Prostate gland (tissue), 2 donors: ENCODE measurements around the gene HOXB1. TPM values are rescaled to one million over a fixed set of nuclear protein-coding genes. Genes with fewer than 3 reads are reported as not detected.
A peak's percentile ranks its signal among the peaks of the same experiment; 100 is the strongest.

Experiments used
- DNase-seq: peaks from one replicate; pipeline ENCODE4 v3.0.0-alpha.2; 2019; ENCODE audit warnings: low spot score
- H3K27ac ChIP-seq, 2 donors: fragments of 200-600 bp; sonication (generic); 2 replicates each; pipeline ENCODE4 v1.5.1; 2017 to 2019
- H3K27me3 ChIP-seq: fragments of 200-600 bp; sonication (generic); replicated peaks from 2 replicates; pipeline ENCODE4 v1.5.1; 2019; ENCODE audit not compliant: insufficient read depth
- H3K36me3 ChIP-seq, 2 donors: fragments of 200-600 bp; sonication (generic); 1 replicate in 1 of 2; 2 replicates in 1 of 2; pipeline versions ENCODE4 v1.5.1 to v1.8.1; 2017 to 2019
- H3K4me1 ChIP-seq: fragments of 200-600 bp; sonication (generic); replicated peaks from 2 replicates; pipeline ENCODE4 v1.5.1; 2019
- H3K4me3 ChIP-seq, 2 donors: fragments of 200-600 bp; sonication (generic); 2 replicates each; pipeline ENCODE4 v1.5.1; 2017 to 2019
- H3K9me3 ChIP-seq: fragments of 200-600 bp; sonication (generic); 2 replicates; pipeline ENCODE4 v1.5.1; 2017
- POLR2A ChIP-seq: fragments of 450-650 bp; IDR thresholded peaks from one replicate; pipeline ENCODE4 v1.6.1; 2016; ENCODE audit warnings: antibody characterized with exemption, mild to moderate bottlenecking
- POLR2AphosphoS5 ChIP-seq: sonication (generic); formaldehyde crosslinking; IDR thresholded peaks from one replicate; pipeline ENCODE4 v1.6.1; 2017; ENCODE audit warnings: antibody characterized with exemption
- WGBS: methylation state at CpG from one replicate; pipeline ENCODE4 v1.1.5; 2018; 5-methylcytosine and 5-hydroxymethylcytosine counted together
- intact Hi-C: fragments of 100-400 bp; cut with DNase I; formaldehyde crosslinking; loops from one replicate; pipeline ENCODE4 v1.14.2; 2022
- total RNA-seq, 2 donors: library from RNA; depleted of rRNA; stranded (reverse); fragments of >200 nt; gene quantifications; one replicate each; pipeline ENCODE4 v1.1.0, GENCODE V29; 2016
- TF ChIP-seq, protein P1 (sequence below), 4 experiments: fragments of 200-600 bp in 2 of 4; fragments of 450-650 bp in 2 of 4; sonication (generic) in 2 of 4; IDR thresholded peaks; 1 replicate in 3 of 4; 2 replicates in 1 of 4; pipeline ENCODE4 v1.5.1; 2016 to 2019; ENCODE audit warnings: antibody characterized with exemption in 4 of 4, mild to moderate bottlenecking in 2 of 4, moderate library complexity in 2 of 4

Gene HOXB1
- total RNA-seq, 2 donors from 2014 or later = not detected

DNA sequence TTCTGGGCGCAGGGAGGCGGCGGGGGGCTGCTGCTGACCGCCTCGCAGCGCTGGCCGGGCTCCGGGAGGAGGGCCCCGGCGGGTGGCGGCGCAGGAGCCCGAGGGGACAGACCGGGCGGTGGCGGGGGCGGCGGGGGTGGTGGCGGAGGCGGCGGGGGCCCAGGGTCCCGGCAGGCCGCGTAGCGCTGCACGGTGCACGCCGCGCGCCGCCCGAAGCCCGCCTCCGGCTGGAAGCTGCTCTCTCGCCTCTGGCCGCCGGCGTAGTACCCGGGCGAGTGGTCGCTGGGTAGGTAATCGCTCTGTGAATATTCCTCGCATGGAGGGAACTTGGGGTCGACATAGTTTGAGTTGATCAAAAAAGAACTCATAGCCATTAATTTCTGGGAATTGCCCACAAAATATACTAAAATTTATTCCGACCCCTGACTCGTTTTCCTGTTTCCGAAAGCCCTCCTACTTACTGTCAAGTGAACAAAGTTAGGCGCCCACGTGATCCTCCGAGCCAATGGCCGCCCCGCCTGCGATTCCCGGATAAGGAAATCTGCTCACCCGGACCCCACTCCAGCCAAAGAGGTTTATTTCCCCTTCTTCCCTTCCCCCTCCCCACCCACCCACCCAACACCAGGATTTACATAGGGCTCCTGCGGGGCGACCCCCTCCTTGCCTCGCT is 47.3 kb upstream of the HOXB1 start, which contains the start of gene HOXB4:
TSS of gene HOXB4 (minus strand) at position 405 of the 670 bp plus-strand sequence. CDS start at position 374, 31 bp downstream.
- no peak for DNase-seq
- Histone ChIP-seq H3K4me1 (no peaks in the 10 kb centered on the region), H3K9me3 (no peaks in the 10 kb centered on the region), H3K4me3 (peak within 1 kb of the TSS; percentile 14 to 27), H3K27me3 (peaks cover 73% of the 10 kb centered on the region), H3K27ac (no peak within 1 kb of the TSS), H3K36me3 (no peaks in the 10 kb centered on the region)
- 2% methylated on average over 37 of the region's 58 CpGs for WGBS
- TF ChIP-seq POLR2A (no peak), POLR2AphosphoS5 (no peak)
- TF ChIP-seq, protein P1, sequence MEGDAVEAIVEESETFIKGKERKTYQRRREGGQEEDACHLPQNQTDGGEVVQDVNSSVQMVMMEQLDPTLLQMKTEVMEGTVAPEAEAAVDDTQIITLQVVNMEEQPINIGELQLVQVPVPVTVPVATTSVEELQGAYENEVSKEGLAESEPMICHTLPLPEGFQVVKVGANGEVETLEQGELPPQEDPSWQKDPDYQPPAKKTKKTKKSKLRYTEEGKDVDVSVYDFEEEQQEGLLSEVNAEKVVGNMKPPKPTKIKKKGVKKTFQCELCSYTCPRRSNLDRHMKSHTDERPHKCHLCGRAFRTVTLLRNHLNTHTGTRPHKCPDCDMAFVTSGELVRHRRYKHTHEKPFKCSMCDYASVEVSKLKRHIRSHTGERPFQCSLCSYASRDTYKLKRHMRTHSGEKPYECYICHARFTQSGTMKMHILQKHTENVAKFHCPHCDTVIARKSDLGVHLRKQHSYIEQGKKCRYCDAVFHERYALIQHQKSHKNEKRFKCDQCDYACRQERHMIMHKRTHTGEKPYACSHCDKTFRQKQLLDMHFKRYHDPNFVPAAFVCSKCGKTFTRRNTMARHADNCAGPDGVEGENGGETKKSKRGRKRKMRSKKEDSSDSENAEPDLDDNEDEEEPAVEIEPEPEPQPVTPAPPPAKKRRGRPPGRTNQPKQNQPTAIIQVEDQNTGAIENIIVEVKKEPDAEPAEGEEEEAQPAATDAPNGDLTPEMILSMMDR (IDR thresholded peaks at IDR 0.05) = no peak
- intact Hi-C loops = no loop called here

DNA sequence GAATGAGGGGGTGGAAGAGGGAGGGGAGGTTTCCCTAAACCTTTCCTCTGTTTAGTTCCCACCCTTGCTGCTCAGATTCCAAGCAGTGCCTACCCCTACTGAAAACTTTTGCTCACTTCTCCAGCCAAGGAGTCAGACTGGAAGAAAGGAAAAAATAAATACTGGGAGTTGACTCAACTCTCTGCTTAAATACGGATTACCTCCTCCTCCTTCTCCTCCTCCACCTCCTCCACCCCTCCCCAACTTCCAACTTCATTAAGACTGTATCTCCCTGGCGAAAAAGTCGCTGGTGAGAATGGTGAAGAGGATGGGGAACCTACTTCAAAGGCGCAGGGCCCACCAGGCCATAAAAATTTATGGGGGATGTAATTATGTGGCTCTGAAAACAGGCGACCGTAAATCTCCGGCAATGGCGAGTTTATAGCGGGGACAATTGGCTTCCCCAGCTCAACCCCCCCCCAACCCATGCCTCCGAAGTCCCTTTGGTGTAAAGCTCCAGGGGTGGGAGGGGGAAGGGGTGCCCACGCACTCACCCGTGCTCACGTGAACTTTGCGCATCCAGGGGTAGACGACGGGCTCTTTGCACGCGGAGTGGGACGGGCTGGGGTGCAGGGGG is 46.6 kb upstream of the HOXB1 start:
- TF ChIP-seq POLR2AphosphoS5 (no peak), POLR2A (no peak)
- TF ChIP-seq, protein P1 (IDR thresholded peaks at IDR 0.05) = no peak
- no peaks in the 10 kb centered on the region for H3K4me1 ChIP-seq
- peaks cover 66% of the 10 kb centered on the region for H3K27me3 ChIP-seq
- no peaks in the 10 kb centered on the region for H3K36me3 ChIP-seq
- no peaks in the 10 kb centered on the region for H3K9me3 ChIP-seq
- H3K27ac ChIP-seq = no peak overlapping the region
- intact Hi-C loops = no loop called here
- DNase-seq = no peak
- peak overlapping the region; percentile 14 to 27 for H3K4me3 ChIP-seq
- WGBS = 4% methylated on average over 18 of the region's 19 CpGs

DNA sequence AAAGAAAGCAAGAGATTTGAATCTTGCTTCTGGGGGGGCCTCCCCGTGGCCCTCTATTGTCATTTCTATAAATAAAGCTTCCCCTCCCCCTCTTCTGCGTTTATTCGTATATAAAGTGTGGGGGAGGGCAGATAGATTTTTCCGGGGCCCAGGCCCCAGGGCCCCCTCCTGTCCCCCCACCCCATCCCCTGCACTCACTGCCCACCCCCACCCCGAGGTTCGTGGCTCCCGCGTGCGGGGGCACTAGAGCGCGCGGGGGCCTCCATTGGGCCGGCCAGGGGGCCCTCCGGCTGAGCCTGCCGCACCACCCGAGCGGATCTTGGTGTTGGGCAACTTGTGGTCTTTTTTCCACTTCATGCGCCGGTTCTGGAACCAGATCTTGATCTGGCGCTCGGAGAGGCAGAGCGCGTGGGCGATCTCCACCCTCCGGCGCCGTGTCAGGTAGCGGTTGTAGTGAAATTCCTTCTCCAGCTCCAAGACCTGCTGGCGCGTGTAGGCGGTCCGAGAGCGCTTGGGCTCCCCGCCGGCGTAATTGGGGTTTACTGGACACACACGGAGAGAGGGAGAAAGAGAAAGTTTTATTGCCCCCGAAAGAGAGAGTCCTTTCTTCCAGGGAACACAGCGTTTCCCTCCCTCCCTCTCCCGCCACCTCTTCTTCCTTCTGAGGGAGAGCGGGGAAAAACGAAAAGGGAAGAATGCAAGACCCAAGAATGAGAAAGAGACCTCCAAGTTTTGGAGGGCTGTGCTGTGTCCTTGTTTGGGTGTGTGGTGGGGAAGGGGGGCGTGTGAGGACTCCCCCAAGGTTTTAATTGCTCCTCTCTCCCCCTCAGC is 45.9 kb upstream of the HOXB1 start:
- Histone ChIP-seq H3K4me3 (no peak overlapping the region), H3K36me3 (no peaks in the 10 kb centered on the region), H3K9me3 (no peaks in the 10 kb centered on the region), H3K4me1 (no peaks in the 10 kb centered on the region), H3K27me3 (peaks cover 59% of the 10 kb centered on the region), H3K27ac (no peak overlapping the region)
- TF ChIP-seq POLR2AphosphoS5 (no peak), POLR2A (no peak)
- TF ChIP-seq, protein P1 (IDR thresholded peaks at IDR 0.05) = no peak
- no peak for DNase-seq
- 7% methylated on average over 33 of the region's 43 CpGs for WGBS
- intact Hi-C loops = no loop called here

DNA sequence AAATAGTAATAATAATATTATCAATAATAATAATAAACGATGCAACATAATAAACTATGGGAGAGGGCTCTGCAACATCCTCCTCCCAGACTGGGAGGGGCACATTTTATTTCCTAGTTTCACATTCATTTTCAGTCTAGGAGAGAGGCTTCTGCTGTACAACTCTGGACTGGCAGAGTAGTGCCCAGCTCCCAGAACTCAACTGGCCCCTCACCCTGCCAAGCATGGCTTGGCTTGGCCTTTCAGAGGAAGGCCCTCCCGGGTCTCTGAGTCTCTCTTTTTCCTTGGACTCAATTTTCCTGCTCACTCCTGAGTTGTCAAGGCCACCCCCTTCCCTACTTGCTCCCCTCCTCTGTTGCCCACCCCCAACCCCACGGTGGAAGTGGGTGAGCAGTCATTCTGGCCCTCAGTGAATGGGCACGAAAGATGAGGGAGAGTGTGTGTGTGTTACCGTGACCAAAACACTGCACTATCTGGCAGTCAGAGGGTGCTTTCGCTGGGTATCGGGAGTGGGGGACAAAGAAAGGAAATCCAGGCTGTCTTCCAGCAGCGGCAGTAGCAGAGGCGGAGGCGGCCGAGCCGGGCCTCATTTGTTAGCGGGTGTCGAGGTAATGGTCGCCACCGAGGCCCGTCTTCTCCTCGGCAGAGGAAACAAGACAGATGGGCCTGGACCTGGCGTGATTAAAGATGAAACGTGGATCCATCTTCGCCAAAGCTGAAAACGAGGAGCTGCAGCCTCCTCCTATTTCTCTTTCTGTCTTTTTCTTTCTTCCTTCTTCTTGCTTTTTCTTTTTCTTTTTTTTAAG is 45.1 kb upstream of the HOXB1 start:
- WGBS = 34% methylated on average over 22 of the region's 22 CpGs
- Histone ChIP-seq H3K27me3 (peaks cover 52% of the 10 kb centered on the region), H3K9me3 (no peaks in the 10 kb centered on the region), H3K4me1 (no peaks in the 10 kb centered on the region), H3K4me3 (no peak overlapping the region), H3K36me3 (no peaks in the 10 kb centered on the region), H3K27ac (no peak overlapping the region)
- DNase-seq = no peak
- intact Hi-C loops = no loop called here
- TF ChIP-seq POLR2A (no peak), POLR2AphosphoS5 (no peak)
- TF ChIP-seq, protein P1 (IDR thresholded peaks at IDR 0.05) = no peak
